Mammary epithelial cell (primary cell): ENCODE measurements around the gene PPP1R18.

Experiments
- CTCF ChIP-seq, 2 donors: IDR thresholded peaks in 1 of 2; conservative IDR thresholded peaks in 1 of 2; 2 replicates each; pipeline ENCODE4 v1.5.1; 2011 to 2012; ENCODE audit warnings: inconsistent platforms in 2 of 2, low read length in 2 of 2, mild to moderate bottlenecking in 2 of 2, control low read depth in 1 of 2, low read depth in 1 of 2; ENCODE audit not compliant: insufficient read depth in 1 of 2; ENCODE audit errors: extremely low read depth in 1 of 2
- EZH2 ChIP-seq: IDR thresholded peaks from 2 replicates; pipeline ENCODE4 v1.6.1; 2012; ENCODE audit warnings: low read length, inconsistent platforms, borderline replicate concordance

GRCh38 chr6:30683980-30684338, 2.5 kb downstream of the PPP1R18 start:
- TF ChIP-seq CTCF (conservative IDR thresholded peaks at IDR 0.05 in 1 of 2, IDR thresholded peaks at IDR 0.05 in 1 of 2; ENCODE audit: extremely low read depth in 1 of 2, insufficient read depth in 1 of 2, low read depth in 1 of 2, low read length in 2 of 2) (no peak), EZH2 (no peak)
